Astrocyte (in vitro differentiated cells and primary cell): ENCODE data around the gene ASB16.

ENCODE experiments used
- EZH2 ChIP-seq: IDR thresholded peaks from 2 replicates; pipeline ENCODE4 v1.6.1; 2012; ENCODE audit warnings: mild to moderate bottlenecking, low read length, inconsistent platforms; ENCODE audit not compliant: insufficient read depth
- TF ChIP-seq, protein P1 (sequence below): IDR thresholded peaks from 2 replicates; pipeline ENCODE4 v1.5.1; 2011; ENCODE audit warnings: low read depth, mild to moderate bottlenecking, inconsistent platforms, low read length, moderate library complexity; ENCODE audit not compliant: insufficient read depth

DNA sequence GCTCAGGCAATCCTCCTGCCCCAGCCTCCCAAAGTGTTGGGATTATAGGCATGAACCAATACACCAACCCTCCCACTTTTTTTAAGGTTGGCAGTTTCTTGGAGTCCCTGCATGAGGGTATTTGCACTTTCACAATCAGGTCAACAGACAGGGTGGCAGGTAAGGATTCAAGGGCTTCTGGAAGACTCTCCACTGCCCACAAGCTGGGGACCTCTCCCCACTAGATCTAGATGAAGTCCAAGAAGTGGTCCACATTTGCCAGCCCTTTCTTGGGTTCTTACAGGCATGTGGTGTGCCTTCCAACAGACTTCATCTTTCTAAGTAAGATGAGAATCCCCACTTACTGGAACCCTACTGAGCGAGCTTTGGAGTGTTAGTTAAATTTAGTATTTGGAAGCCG lies 3.9 kb downstream of the ASB16 start:
- TF ChIP-seq, protein P1, sequence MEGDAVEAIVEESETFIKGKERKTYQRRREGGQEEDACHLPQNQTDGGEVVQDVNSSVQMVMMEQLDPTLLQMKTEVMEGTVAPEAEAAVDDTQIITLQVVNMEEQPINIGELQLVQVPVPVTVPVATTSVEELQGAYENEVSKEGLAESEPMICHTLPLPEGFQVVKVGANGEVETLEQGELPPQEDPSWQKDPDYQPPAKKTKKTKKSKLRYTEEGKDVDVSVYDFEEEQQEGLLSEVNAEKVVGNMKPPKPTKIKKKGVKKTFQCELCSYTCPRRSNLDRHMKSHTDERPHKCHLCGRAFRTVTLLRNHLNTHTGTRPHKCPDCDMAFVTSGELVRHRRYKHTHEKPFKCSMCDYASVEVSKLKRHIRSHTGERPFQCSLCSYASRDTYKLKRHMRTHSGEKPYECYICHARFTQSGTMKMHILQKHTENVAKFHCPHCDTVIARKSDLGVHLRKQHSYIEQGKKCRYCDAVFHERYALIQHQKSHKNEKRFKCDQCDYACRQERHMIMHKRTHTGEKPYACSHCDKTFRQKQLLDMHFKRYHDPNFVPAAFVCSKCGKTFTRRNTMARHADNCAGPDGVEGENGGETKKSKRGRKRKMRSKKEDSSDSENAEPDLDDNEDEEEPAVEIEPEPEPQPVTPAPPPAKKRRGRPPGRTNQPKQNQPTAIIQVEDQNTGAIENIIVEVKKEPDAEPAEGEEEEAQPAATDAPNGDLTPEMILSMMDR, result no peak
- no peak for TF ChIP-seq EZH2
